Measurements from ENCODE around the gene AUNIP. TPM values are rescaled to one million over a fixed set of nuclear protein-coding genes. Genes with fewer than 3 reads are reported as not detected.

Gene AUNIP
- total RNA-seq, 1 experiment from 2014 or later: 12.1 TPM

DNA sequence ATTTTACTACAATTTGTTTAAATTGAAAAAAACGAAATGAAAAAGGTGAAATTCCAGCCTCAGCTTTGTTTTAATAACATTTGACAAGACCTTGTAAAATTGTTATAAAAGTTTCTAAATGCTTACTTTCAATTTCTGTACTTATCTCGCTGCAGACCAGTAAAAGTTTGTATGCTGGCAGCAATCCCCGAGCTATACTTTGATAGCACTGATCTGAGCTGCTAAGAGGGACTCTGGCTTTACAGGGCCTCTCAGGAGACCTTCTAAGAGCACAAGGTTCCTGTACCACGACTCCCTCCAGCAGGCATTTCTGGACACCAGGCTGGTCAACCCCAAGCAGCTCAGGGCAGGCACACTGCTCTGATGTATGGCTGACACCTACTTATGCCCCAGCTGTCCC lies 33.9 kb upstream of the AUNIP start:
- intact Hi-C loops (cut with micrococcal nuclease): loop anchor here (2.0 to 10.0 kb wide), 2 partner anchors 34 to 252 kb away; partner anchors contain the start of gene AUNIP
- no peaks in the 10 kb centered on the region; the same call in 1 of the 2 replicates for H3K9me2 ChIP-seq (ENCODE audit: insufficient read depth)
- H2AFZ ChIP-seq (ENCODE audit: low read depth, low read length, poor library complexity, severe bottlenecking): no peak overlapping the region
- H3K4me2 ChIP-seq (ENCODE audit: low read length): peak overlapping the region; percentile 87
- ChIA-PET POLR2A (interaction anchor here (0.6 to 5.5 kb wide), 4 partner anchors 10 to 218 kb away, joined by 3 to 31 read pairs (median 3); partner anchors contain the start of genes PAQR7 and PDIK1L), CTCF (interaction anchor here (1.2 to 2.2 kb wide), 3 partner anchors 9 to 104 kb away, joined by 3 to 13 read pairs (median 12); partner anchors contain the start of genes PAFAH2 and PAQR7), RAD21 (ENCODE audit: low non-redundant PET in 1 of 2, low total read pairs in 2 of 2, uncharacterized antibody in 2 of 2, unreplicated experiment in 2 of 2) (interaction anchor here in 1 of 2 experiments (1.3 kb wide), 1 partner anchor 17 kb away, joined by 3 read pairs; the partner anchor contains the start of gene PAQR7)
- no peaks in the 10 kb centered on the region for H3K9me3 ChIP-seq (ENCODE audit: control insufficient read depth in 1 of 2, insufficient read depth in 1 of 2, low read depth in 1 of 2, low read length in 2 of 2)
- H3K27me3 ChIP-seq (ENCODE audit: insufficient read depth, low read length): no peaks in the 10 kb centered on the region
- no peaks in the 10 kb centered on the region; a peak in 2 of 4 replicates for H3K36me3 ChIP-seq (ENCODE audit: control insufficient read depth in 1 of 2, insufficient read depth in 2 of 2, low read length in 2 of 2)
- no TSS peak for BruUV-seq (replicated peaks)
- H4K20me1 ChIP-seq (ENCODE audit: insufficient read depth): no peaks in the 10 kb centered on the region
- peak overlapping the region; percentile 94 for H3K27ac ChIP-seq (ENCODE audit: low read depth, low read length)
- ATAC-seq: no peak
- no peak overlapping the region for H3K4me3 ChIP-seq (replicated peaks in 1 of 2; ENCODE audit: low read depth in 1 of 2, low read length in 2 of 2)
- DNase-seq (ENCODE audit: low read depth, low spot score): no peak
- H3K9ac ChIP-seq (ENCODE audit: low read length): peak overlapping the region; percentile 78
- TF ChIP-seq ATF3 (IDR thresholded peaks at IDR 0.05) (no peak), RAD21 (IDR thresholded peaks at IDR 0.05; ENCODE audit: low read depth) (0 out of 2 replicates have a peak, but pooled peaks have one; percentile 3)
- H3K4me1 ChIP-seq (ENCODE audit: control insufficient read depth in 1 of 2, insufficient read depth in 2 of 2, low read length in 2 of 2): peaks cover 60 to 84% of the 10 kb centered on the region in 2 experiments
- H3K79me2 ChIP-seq (ENCODE audit: insufficient read depth, low read length): no peaks in the 10 kb centered on the region

- H3K27me3 ChIP-seq (ENCODE audit: insufficient read depth, low read length): no peaks in the 10 kb centered on the region
- H3K79me2 ChIP-seq (ENCODE audit: insufficient read depth, low read length): no peaks in the 10 kb centered on the region
- TF ChIP-seq SRF (IDR thresholded peaks at IDR 0.05; ENCODE audit: low read depth) (no peak), ZBTB33 (IDR thresholded peaks at IDR 0.05; ENCODE audit: extremely low read depth, insufficient replicate concordance, low read length) (no peak), EZH2phosphoT487 (IDR thresholded peaks at IDR 0.05; ENCODE audit: borderline replicate concordance) (no peak), ATF3 (IDR thresholded peaks at IDR 0.05) (no peak), YY1 (IDR thresholded peaks at IDR 0.05; ENCODE audit: extremely low read depth, insufficient replicate concordance, low read depth, low read length) (no peak), FOSL1 (IDR thresholded peaks at IDR 0.05; ENCODE audit: low read depth) (no peak), ZFX (IDR thresholded peaks at IDR 0.05) (no peak), TCF7L2 (IDR thresholded peaks at IDR 0.05; ENCODE audit: borderline replicate concordance, extremely low read depth, insufficient read depth, insufficient read length) (no peak)
- no peak for ATAC-seq
- DNase-seq (ENCODE audit: low read depth, low spot score): no peak
- H2AFZ ChIP-seq (ENCODE audit: low read depth, low read length, poor library complexity, severe bottlenecking): no peak overlapping the region
- peak overlapping the region; percentile 87 for H3K4me2 ChIP-seq (ENCODE audit: low read length)
- peaks cover 60 to 85% of the 10 kb centered on the region in 2 experiments for H3K4me1 ChIP-seq (ENCODE audit: control insufficient read depth in 1 of 2, insufficient read depth in 2 of 2, low read length in 2 of 2)
- peak overlapping the region; percentile 94 for H3K27ac ChIP-seq (ENCODE audit: low read depth, low read length)
- H3K9ac ChIP-seq (ENCODE audit: low read length): peak overlapping the region; percentile 78
- intact Hi-C loops (cut with micrococcal nuclease): loop anchor here (2.0 to 10.0 kb wide), 2 partner anchors 33 to 253 kb away; partner anchors contain the start of gene AUNIP
- CTCF ChIA-PET: interaction anchor here (1.9 to 2.2 kb wide), 2 partner anchors 11 to 106 kb away, joined by 12 to 13 read pairs; partner anchors contain the start of gene PAFAH2
- RAD21 ChIA-PET (ENCODE audit: low non-redundant PET in 1 of 2, low total read pairs in 2 of 2, uncharacterized antibody in 2 of 2, unreplicated experiment in 2 of 2): interaction anchor here (0.7 to 1.5 kb wide), 4 partner anchors 16 to 106 kb away, joined by 3 to 6 read pairs (median 4); partner anchors contain the start of gene PAFAH2 (in 1 of the 2)
- H4K20me1 ChIP-seq (ENCODE audit: insufficient read depth): no peaks in the 10 kb centered on the region
- BruUV-seq (replicated peaks): no TSS peak
- H3K36me3 ChIP-seq (ENCODE audit: control insufficient read depth in 1 of 2, insufficient read depth in 2 of 2, low read length in 2 of 2): no peaks in the 10 kb centered on the region; a peak in 1 of 4 replicates
- no peaks in the 10 kb centered on the region for H3K9me3 ChIP-seq (ENCODE audit: control insufficient read depth in 1 of 2, insufficient read depth in 1 of 2, low read depth in 1 of 2, low read length in 2 of 2)
- H3K9me2 ChIP-seq (ENCODE audit: insufficient read depth): no peaks in the 10 kb centered on the region; the same call in 1 of the 2 replicates
- POLR2A ChIA-PET: interaction anchor here (0.6 to 5.5 kb wide), 7 partner anchors 11 to 106 kb away, joined by 3 to 31 read pairs (median 3); partner anchors contain the start of genes PAFAH2, PAQR7 and STMN1
- H3K4me3 ChIP-seq (replicated peaks in 1 of 2; ENCODE audit: low read depth in 1 of 2, low read length in 2 of 2): peak overlapping the region; percentile 14 to 50; a peak in 3 of 4 replicates
Observed at GRCh38 chr1:25891606-25892005, 32.3 kb upstream of the AUNIP start.

Measured in HCT116 (cell line).